ENCODE results near the gene COL5A3. TPM values are rescaled to one million over a fixed set of nuclear protein-coding genes. Genes with fewer than 3 reads are reported as not detected.

Gene COL5A3
- total RNA-seq, 2 donors from 2014 or later, result 0.12 to 0.87 TPM

- no peaks in the 10 kb centered on the region for H3K9me3 Mint-ChIP-seq
- DNase-seq (ENCODE audit: low spot score in 2 of 2) (peak; percentile 63 to 78), ATAC-seq (peak; percentile 44 to 48)
- H3K36me3 Mint-ChIP-seq, result no peaks in the 10 kb centered on the region
- H3K27ac Mint-ChIP-seq, result no peak overlapping the region
These were observed 10.0 kb downstream of the COL5A3 start for GRCh38 chr19:10000171-10000826.

GRCh38 chr19:9996541-9996940 lies 13.8 kb downstream of the COL5A3 start:
- H3K36me3 Mint-ChIP-seq, result no peaks in the 10 kb centered on the region
- peak overlapping the region in 1 of 2 donors; percentile 0 for H3K27ac Mint-ChIP-seq
- no peaks in the 10 kb centered on the region for H3K9me3 Mint-ChIP-seq
- no peak for ATAC-seq
- no peak for DNase-seq (ENCODE audit: low spot score in 2 of 2)

GRCh38 chr19:9995999-9996398 lies 14.3 kb downstream of the COL5A3 start:
- ATAC-seq (no peak), DNase-seq (ENCODE audit: low spot score in 2 of 2) (no peak)
- Mint-ChIP-seq H3K9me3 (no peaks in the 10 kb centered on the region), H3K27ac (no peak overlapping the region), H3K36me3 (no peaks in the 10 kb centered on the region)

- Mint-ChIP-seq H3K36me3 (no peaks in the 10 kb centered on the region), H3K9me3 (no peaks in the 10 kb centered on the region), H3K27ac (no peak overlapping the region)
- no peak for ATAC-seq
- DNase-seq (ENCODE audit: low spot score in 2 of 2), result no peak
These were observed 15.2 kb downstream of the COL5A3 start for GRCh38 chr19:9995084-9995483.

GRCh38 chr19:9991425-9992191 lies 18.7 kb downstream of the COL5A3 start:
- ATAC-seq (no peak), DNase-seq (ENCODE audit: low spot score in 2 of 2) (no peak)
- Mint-ChIP-seq H3K9me3 (no peaks in the 10 kb centered on the region), H3K27ac (peak overlapping the region in 1 of 2 donors; percentile 46), H3K36me3 (no peaks in the 10 kb centered on the region)

GRCh38 chr19:9989504-9989903 lies 20.8 kb downstream of the COL5A3 start:
- no peak for ATAC-seq
- no peak overlapping the region for H3K27ac Mint-ChIP-seq
- H3K9me3 Mint-ChIP-seq, result no peaks in the 10 kb centered on the region
- no peak for DNase-seq (ENCODE audit: low spot score in 2 of 2)
- H3K36me3 Mint-ChIP-seq, result no peaks in the 10 kb centered on the region

GRCh38 chr19:9986787-9987281 lies 23.5 kb downstream of the COL5A3 start:
- ATAC-seq (no peak), DNase-seq (ENCODE audit: low spot score in 2 of 2) (no peak)
- H3K36me3 Mint-ChIP-seq, result no peaks in the 10 kb centered on the region
- H3K27ac Mint-ChIP-seq, result no peak overlapping the region
- H3K9me3 Mint-ChIP-seq, result no peaks in the 10 kb centered on the region

- no peak overlapping the region for H3K27ac Mint-ChIP-seq
- no peak for DNase-seq (ENCODE audit: low spot score in 2 of 2)
- H3K36me3 Mint-ChIP-seq, result peaks cover 0 to 7% of the 10 kb centered on the region in 2 donors
- H3K9me3 Mint-ChIP-seq, result peaks cover 0 to 5% of the 10 kb centered on the region in 2 donors
- no peak for ATAC-seq
These were observed 28.7 kb downstream of the COL5A3 start for GRCh38 chr19:9981406-9982260.

- Mint-ChIP-seq H3K27ac (no peak overlapping the region), H3K9me3 (peaks cover 7 to 8% of the 10 kb centered on the region in 2 donors), H3K36me3 (no peaks in the 10 kb centered on the region)
- ATAC-seq, result no peak
- DNase-seq (ENCODE audit: low spot score in 2 of 2), result no peak
These were observed 38.2 kb downstream of the COL5A3 start for GRCh38 chr19:9972103-9972502.

- H3K9me3 Mint-ChIP-seq, result peaks cover 7 to 8% of the 10 kb centered on the region in 2 donors
- no peak for ATAC-seq
- DNase-seq (ENCODE audit: low spot score in 2 of 2), result no peak
- H3K36me3 Mint-ChIP-seq, result no peaks in the 10 kb centered on the region
- H3K27ac Mint-ChIP-seq, result no peak overlapping the region
These were observed 39.0 kb downstream of the COL5A3 start for GRCh38 chr19:9971166-9971897.

GRCh38 chr19:9970481-9970880 lies 39.8 kb downstream of the COL5A3 start:
- DNase-seq (ENCODE audit: low spot score in 2 of 2) (no peak), ATAC-seq (no peak)
- H3K27ac Mint-ChIP-seq, result no peak overlapping the region
- peaks cover 7 to 8% of the 10 kb centered on the region in 2 donors for H3K9me3 Mint-ChIP-seq
- no peaks in the 10 kb centered on the region for H3K36me3 Mint-ChIP-seq

- Mint-ChIP-seq H3K9me3 (peaks cover 7 to 8% of the 10 kb centered on the region in 2 donors), H3K36me3 (no peaks in the 10 kb centered on the region), H3K27ac (no peak overlapping the region)
- ATAC-seq (no peak), DNase-seq (ENCODE audit: low spot score in 2 of 2) (no peak)
These were observed 40.7 kb downstream of the COL5A3 start for GRCh38 chr19:9969688-9969975.

- Mint-ChIP-seq H3K9me3 (peaks cover 7 to 8% of the 10 kb centered on the region in 2 donors), H3K36me3 (no peaks in the 10 kb centered on the region), H3K27ac (no peak overlapping the region)
- ATAC-seq (no peak), DNase-seq (ENCODE audit: low spot score in 2 of 2) (no peak)
These were observed 41.2 kb downstream of the COL5A3 start for GRCh38 chr19:9968820-9969687.

- DNase-seq (ENCODE audit: low spot score in 2 of 2), result no peak
- Mint-ChIP-seq H3K36me3 (no peaks in the 10 kb centered on the region), H3K9me3 (peaks cover 6 to 7% of the 10 kb centered on the region in 2 donors), H3K27ac (no peak overlapping the region)
- no peak for ATAC-seq
These were observed 43.0 kb downstream of the COL5A3 start for GRCh38 chr19:9967326-9967725.

- Mint-ChIP-seq H3K9me3 (no peaks in the 10 kb centered on the region), H3K36me3 (no peaks in the 10 kb centered on the region), H3K27ac (no peak overlapping the region)
- no peak for ATAC-seq
- DNase-seq (ENCODE audit: low spot score in 2 of 2), result no peak
These were observed 43.9 kb downstream of the COL5A3 start for GRCh38 chr19:9966448-9966847.

- ATAC-seq (no peak), DNase-seq (ENCODE audit: low spot score in 2 of 2) (no peak)
- Mint-ChIP-seq H3K27ac (no peak overlapping the region), H3K9me3 (no peaks in the 10 kb centered on the region), H3K36me3 (no peaks in the 10 kb centered on the region)
These were observed 44.3 kb downstream of the COL5A3 start for GRCh38 chr19:9966024-9966423.

Data from activated naive CD4-positive, alpha-beta T cell treated with anti-CD3 and anti-CD28 coated beads, Interleukin-2, amount 50 U/mL, for 72 hours (primary cell).